SK-N-SH (cell line): ENCODE measurements around the gene TK2. TPM values are rescaled to one million over a fixed set of nuclear protein-coding genes. Genes with fewer than 3 reads are reported as not detected.

Source experiments
- CTCF ChIA-PET: fragments of 300-600, 350-600 bp; formaldehyde crosslinking; extraction: SDS; loops from one replicate; lab custom pipeline; 2021; lab: Yijun Ruan, JAX
- POLR2A ChIA-PET: fragments of 350-600 bp; sonication (Branson Sonifier 250); formaldehyde crosslinking; extraction: SDS; loops from one replicate; lab custom pipeline; 2020; ENCODE audit warnings: antibody characterized with exemption, inconsistent platforms; lab: Yijun Ruan, JAX
- DNase-seq: peaks from one replicate; pipeline ENCODE4 v3.0.0; 2012
- H2AFZ ChIP-seq: fragments of 200-600 bp; sonication (generic); 2 replicates; pipeline ENCODE4 v1.8.1; 2016; ENCODE audit warnings: antibody characterized with exemption, mild to moderate bottlenecking, low read depth
- H3F3A ChIP-seq: fragments of 200-600 bp; sonication (generic); replicated peaks from 2 replicates; pipeline ENCODE3; 2016; ENCODE audit warnings: antibody characterized with exemption, mild to moderate bottlenecking; ENCODE audit not compliant: insufficient read depth
- H3K27ac ChIP-seq, 2 experiments: fragments of 200-500 bp in 1 of 2; fragments of 200-600 bp in 1 of 2; sonication (Bioruptor generic) in 1 of 2; sonication (generic), shearing (Covaris generic) in 1 of 2; 2 replicates each; pipeline versions ENCODE4 v1.5.1 to v1.6.1; 2014 to 2016; ENCODE audit warnings: low read depth in 2 of 2, inconsistent platforms in 1 of 2, low read length in 1 of 2, mild to moderate bottlenecking in 1 of 2, mixed read lengths in 1 of 2
- H3K27me3 ChIP-seq: fragments of 200-600 bp; sonication (generic), shearing (Covaris generic); 2 replicates; pipeline ENCODE4 v1.6.1; 2016; ENCODE audit warnings: mixed run types; ENCODE audit not compliant: insufficient read depth
- H3K36me3 ChIP-seq, 2 experiments: fragments of 200-500 bp in 1 of 2; fragments of 200-600 bp in 1 of 2; sonication (Bioruptor generic) in 1 of 2; sonication (generic) in 1 of 2; replicated peaks in 1 of 2; 2 replicates each; pipeline versions ENCODE3 to v1.5.1; 2014 to 2016; ENCODE audit warnings: low read length in 1 of 2, mild to moderate bottlenecking in 1 of 2; ENCODE audit not compliant: insufficient read depth in 2 of 2, control insufficient read depth in 1 of 2
- H3K4me1 ChIP-seq, 2 experiments: fragments of 200-500 bp in 1 of 2; fragments of 200-600 bp in 1 of 2; sonication (Bioruptor generic) in 1 of 2; sonication (generic), shearing (Covaris generic) in 1 of 2; 2 replicates each; pipeline versions ENCODE4 v1.5.1 to v1.6.1; 2014 to 2016; ENCODE audit warnings: low read depth in 1 of 2, low read length in 1 of 2, mixed run types in 1 of 2; ENCODE audit not compliant: insufficient read depth in 2 of 2, control insufficient read depth in 1 of 2
- H3K4me2 ChIP-seq: fragments of 200-600 bp; sonication (generic), shearing (Covaris generic); 2 replicates; pipeline ENCODE4 v1.6.1; 2017; ENCODE audit warnings: mixed run types
- H3K4me3 ChIP-seq, 2 experiments: fragments of 200-500 bp in 1 of 2; fragments of 200-600 bp in 1 of 2; sonication (Bioruptor generic) in 1 of 2; sonication (generic), shearing (Covaris generic) in 1 of 2; 2 replicates each; pipeline versions ENCODE4 v1.5.1 to v1.8.1; 2014 to 2016; ENCODE audit warnings: low read depth in 2 of 2, inconsistent platforms in 1 of 2, low read length in 1 of 2, mild to moderate bottlenecking in 1 of 2, mixed read lengths in 1 of 2, moderate library complexity in 1 of 2
- H3K79me2 ChIP-seq: fragments of 200-600 bp; sonication (generic); 2 replicates; pipeline ENCODE4 v1.8.1; 2017; ENCODE audit warnings: mild to moderate bottlenecking; ENCODE audit not compliant: insufficient read depth
- H3K9ac ChIP-seq: fragments of 200-600 bp; sonication (generic); 2 replicates; pipeline ENCODE4 v1.6.1; 2017; ENCODE audit warnings: mixed run types
- H3K9me2 ChIP-seq: fragments of 200-600 bp; sonication (generic); 2 replicates; pipeline ENCODE4 v1.6.1; 2017; ENCODE audit warnings: mixed run types
- H3K9me3 ChIP-seq: fragments of 200-600 bp; sonication (generic); 2 replicates; pipeline ENCODE4 v1.6.1; 2017; ENCODE audit warnings: mixed run types, mild to moderate bottlenecking, moderate library complexity
- H4K20me1 ChIP-seq: fragments of 200-600 bp; sonication (generic); 2 replicates; pipeline ENCODE4 v1.6.1; 2017; ENCODE audit warnings: mild to moderate bottlenecking, mixed run types; ENCODE audit not compliant: insufficient read depth
- EZH2phosphoT487 ChIP-seq: fragments of 200-600 bp; sonication (generic); IDR thresholded peaks from 2 replicates; pipeline ENCODE4 v1.6.1; 2017; ENCODE audit warnings: low read depth, mixed run types, mild to moderate bottlenecking, antibody characterized with exemption, moderate library complexity, borderline replicate concordance
- FOSL2 ChIP-seq: IDR thresholded peaks from 2 replicates; pipeline ENCODE4 v1.4.0; 2012; ENCODE audit warnings: low read depth, mild to moderate bottlenecking, moderate library complexity, borderline replicate concordance
- GATA2 ChIP-seq: sonication (generic); formaldehyde crosslinking; IDR thresholded peaks from 2 replicates; pipeline ENCODE4 v1.5.0; 2020; ENCODE audit warnings: mild to moderate bottlenecking, missing genetic modification reagents
- JUND ChIP-seq: IDR thresholded peaks from 2 replicates; pipeline ENCODE4 v1.4.0; 2012
- MXI1 ChIP-seq: IDR thresholded peaks from 2 replicates; pipeline ENCODE4 v1.6.1; 2012; ENCODE audit warnings: mild to moderate bottlenecking, low read depth, low read length, improper control_type of control experiment
- NRF1 ChIP-seq: IDR thresholded peaks from 2 replicates; pipeline ENCODE4 v1.6.1; 2012; ENCODE audit warnings: low read depth, mild to moderate bottlenecking, low read length
- RAD21 ChIP-seq: IDR thresholded peaks from 2 replicates; pipeline ENCODE4 v1.6.1; 2012; ENCODE audit warnings: mild to moderate bottlenecking, low read length
- RFX5 ChIP-seq: IDR thresholded peaks from 2 replicates; pipeline ENCODE4 v1.6.1; 2012; ENCODE audit warnings: mild to moderate bottlenecking, improper control_type of control experiment, low read length
- RXRA ChIP-seq: IDR thresholded peaks from 2 replicates; pipeline ENCODE4 v1.4.0; 2012; ENCODE audit warnings: low read depth, mild to moderate bottlenecking, borderline replicate concordance
- SMC3 ChIP-seq: IDR thresholded peaks from 2 replicates; pipeline ENCODE4 v1.6.1; 2012; ENCODE audit warnings: low read depth, low read length, improper control_type of control experiment
- TAF1 ChIP-seq: IDR thresholded peaks from 2 replicates; pipeline ENCODE4 v1.6.1; 2012; ENCODE audit warnings: low read depth, mild to moderate bottlenecking, low read length, moderate library complexity, borderline replicate concordance
- TCF12 ChIP-seq: IDR thresholded peaks from 2 replicates; pipeline ENCODE4 v1.4.0; 2012
- WGBS: methylation state at CpG from one replicate; pipeline ENCODE4 v1.1.6; 2017; ENCODE audit warnings: low lambda C conversion rate; 5-methylcytosine and 5-hydroxymethylcytosine counted together
- polyA plus RNA-seq, 3 experiments: library from polyadenylated mRNA; depleted of rRNA; stranded (reverse); fragments of >200 nt; gene quantifications; 2 replicates each; pipeline ENCODE4 v1.2.3, GENCODE V29; 2012
- TF ChIP-seq, protein P1 (sequence below): fragments of 150-350 bp; IDR thresholded peaks from 2 replicates; pipeline ENCODE4 v1.6.1; 2016; ENCODE audit warnings: mild to moderate bottlenecking, low read depth, low read length
- TF ChIP-seq, protein P2 (sequence below): IDR thresholded peaks from 2 replicates; pipeline ENCODE4 v1.4.0; 2012; ENCODE audit warnings: low read depth, borderline replicate concordance
- TF ChIP-seq, protein P3 (sequence below): fragments of 150-350 bp; IDR thresholded peaks from 2 replicates; pipeline ENCODE4 v1.6.1; 2017; ENCODE audit warnings: antibody characterized with exemption, low read length, low read depth, borderline replicate concordance
- TF ChIP-seq, protein P4 (sequence below): IDR thresholded peaks from 2 replicates; pipeline ENCODE4 v1.6.1; 2012; ENCODE audit warnings: mild to moderate bottlenecking, low read depth, low read length, moderate library complexity
- TF ChIP-seq, protein P5 (sequence below): IDR thresholded peaks from 2 replicates; pipeline ENCODE4; 2012
- TF ChIP-seq, protein P6 (sequence below): IDR thresholded peaks from 2 replicates; pipeline ENCODE4 v1.4.0; 2012; ENCODE audit warnings: low read depth, borderline replicate concordance

Gene TK2
- polyA plus RNA-seq, 1 of the 3 experiments (the other 2 are of a cell fraction): 25.2 TPM

DNA sequence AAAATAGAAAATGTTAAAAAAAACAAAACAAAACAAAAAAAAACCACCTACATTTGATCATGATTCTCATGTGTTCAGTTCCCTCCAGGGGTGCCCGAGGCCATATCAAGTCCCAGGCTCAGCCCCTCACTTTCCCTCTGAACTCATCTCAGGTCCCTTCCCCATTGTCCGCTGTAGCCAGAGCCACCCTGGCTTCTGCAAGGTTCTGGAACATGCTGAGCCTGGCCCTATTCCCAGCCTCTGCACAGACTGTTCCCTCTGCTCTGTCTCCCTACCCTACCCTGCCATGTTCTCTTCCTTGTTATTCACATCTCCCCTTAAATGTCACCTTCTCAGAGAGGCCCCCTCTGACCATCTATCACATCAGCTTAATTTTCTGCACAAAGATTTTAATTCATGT lies 46.9 kb downstream of the TK2 start (continued):
- TF ChIP-seq, protein P1, sequence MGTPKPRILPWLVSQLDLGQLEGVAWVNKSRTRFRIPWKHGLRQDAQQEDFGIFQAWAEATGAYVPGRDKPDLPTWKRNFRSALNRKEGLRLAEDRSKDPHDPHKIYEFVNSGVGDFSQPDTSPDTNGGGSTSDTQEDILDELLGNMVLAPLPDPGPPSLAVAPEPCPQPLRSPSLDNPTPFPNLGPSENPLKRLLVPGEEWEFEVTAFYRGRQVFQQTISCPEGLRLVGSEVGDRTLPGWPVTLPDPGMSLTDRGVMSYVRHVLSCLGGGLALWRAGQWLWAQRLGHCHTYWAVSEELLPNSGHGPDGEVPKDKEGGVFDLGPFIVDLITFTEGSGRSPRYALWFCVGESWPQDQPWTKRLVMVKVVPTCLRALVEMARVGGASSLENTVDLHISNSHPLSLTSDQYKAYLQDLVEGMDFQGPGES: no peak
- TF ChIP-seq RFX5: no peak
- TF ChIP-seq, protein P2, sequence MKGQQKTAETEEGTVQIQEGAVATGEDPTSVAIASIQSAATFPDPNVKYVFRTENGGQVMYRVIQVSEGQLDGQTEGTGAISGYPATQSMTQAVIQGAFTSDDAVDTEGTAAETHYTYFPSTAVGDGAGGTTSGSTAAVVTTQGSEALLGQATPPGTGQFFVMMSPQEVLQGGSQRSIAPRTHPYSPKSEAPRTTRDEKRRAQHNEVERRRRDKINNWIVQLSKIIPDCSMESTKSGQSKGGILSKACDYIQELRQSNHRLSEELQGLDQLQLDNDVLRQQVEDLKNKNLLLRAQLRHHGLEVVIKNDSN: no peak

DNA sequence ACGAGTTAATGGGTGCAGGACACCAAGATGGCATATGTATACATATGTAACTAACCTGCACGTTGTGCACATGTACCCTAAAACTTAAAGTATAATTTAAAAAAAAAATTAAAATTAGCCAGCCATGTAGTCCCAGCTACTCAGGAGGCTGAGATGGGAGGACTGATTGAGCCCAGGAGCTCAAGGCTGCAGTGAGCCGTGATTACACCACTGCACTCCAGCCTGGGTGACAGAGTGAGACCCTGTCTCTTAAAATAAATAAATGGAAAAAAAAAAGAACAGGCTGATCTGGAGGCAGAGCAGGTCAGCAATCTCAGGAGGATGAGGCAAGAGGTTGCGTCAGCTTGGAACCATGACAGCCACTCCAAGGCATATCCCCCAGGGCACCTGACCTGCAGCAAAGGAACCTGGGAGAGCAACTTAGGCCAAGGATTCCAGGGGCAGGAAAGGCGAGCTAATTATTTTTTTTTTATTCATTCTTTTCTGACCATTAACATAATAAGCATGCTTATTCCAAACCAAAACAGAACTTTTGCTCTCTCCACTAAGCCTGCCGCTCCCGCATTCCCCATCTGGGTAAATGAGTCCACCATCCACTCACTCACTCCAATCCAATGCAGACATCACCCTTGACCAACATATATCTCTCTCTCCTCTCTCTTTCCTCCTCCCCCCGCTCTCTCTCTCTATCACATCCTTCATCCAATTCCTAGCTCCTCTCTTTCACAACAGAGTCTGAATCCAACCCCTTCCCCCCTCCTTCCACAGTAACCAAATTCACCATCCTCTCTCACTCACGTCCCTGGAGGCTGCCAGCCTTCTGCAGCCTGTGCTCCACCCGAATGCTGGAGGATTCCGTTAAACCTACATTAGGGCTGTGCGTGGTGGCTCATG lies 47.7 kb downstream of the TK2 start:
- ChIA-PET CTCF (interaction anchor here (1.1 kb wide), 1 partner anchor 160 kb away, joined by 5 read pairs; no protein-coding TSS in a partner anchor), POLR2A (interaction anchor here (0.9 kb wide), 1 partner anchor 16 kb away, joined by 4 read pairs; no protein-coding TSS in a partner anchor)
- Histone ChIP-seq H3K4me3 (no peak overlapping the region), H3K36me3 (no peaks in the 10 kb centered on the region), H3F3A (no peaks in the 10 kb centered on the region), H3K27me3 (no peaks in the 10 kb centered on the region), H3K79me2 (no peaks in the 10 kb centered on the region), H3K9ac (no peak overlapping the region), H3K9me2 (no peaks in the 10 kb centered on the region), H2AFZ (no peak overlapping the region), H3K4me2 (no peak overlapping the region), H3K9me3 (no peaks in the 10 kb centered on the region), H3K4me1 (no peaks in the 10 kb centered on the region), H4K20me1 (no peaks in the 10 kb centered on the region), H3K27ac (no peak overlapping the region)
- no peak for DNase-seq
- 84% methylated on average over 12 of the region's 12 CpGs for WGBS
- no peak for TF ChIP-seq MXI1
- TF ChIP-seq NRF1: no peak
- TF ChIP-seq, protein P1: no peak
- TF ChIP-seq RXRA: no peak
- no peak for TF ChIP-seq RAD21
- TF ChIP-seq FOSL2: no peak
- no peak for TF ChIP-seq GATA2 (CRISPR knock-in tag)
- no peak for TF ChIP-seq SMC3
- TF ChIP-seq, protein P3, sequence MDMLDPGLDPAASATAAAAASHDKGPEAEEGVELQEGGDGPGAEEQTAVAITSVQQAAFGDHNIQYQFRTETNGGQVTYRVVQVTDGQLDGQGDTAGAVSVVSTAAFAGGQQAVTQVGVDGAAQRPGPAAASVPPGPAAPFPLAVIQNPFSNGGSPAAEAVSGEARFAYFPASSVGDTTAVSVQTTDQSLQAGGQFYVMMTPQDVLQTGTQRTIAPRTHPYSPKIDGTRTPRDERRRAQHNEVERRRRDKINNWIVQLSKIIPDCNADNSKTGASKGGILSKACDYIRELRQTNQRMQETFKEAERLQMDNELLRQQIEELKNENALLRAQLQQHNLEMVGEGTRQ: no peak
- TF ChIP-seq JUND: no peak
- no peak for TF ChIP-seq TCF12
- TF ChIP-seq, protein P4, sequence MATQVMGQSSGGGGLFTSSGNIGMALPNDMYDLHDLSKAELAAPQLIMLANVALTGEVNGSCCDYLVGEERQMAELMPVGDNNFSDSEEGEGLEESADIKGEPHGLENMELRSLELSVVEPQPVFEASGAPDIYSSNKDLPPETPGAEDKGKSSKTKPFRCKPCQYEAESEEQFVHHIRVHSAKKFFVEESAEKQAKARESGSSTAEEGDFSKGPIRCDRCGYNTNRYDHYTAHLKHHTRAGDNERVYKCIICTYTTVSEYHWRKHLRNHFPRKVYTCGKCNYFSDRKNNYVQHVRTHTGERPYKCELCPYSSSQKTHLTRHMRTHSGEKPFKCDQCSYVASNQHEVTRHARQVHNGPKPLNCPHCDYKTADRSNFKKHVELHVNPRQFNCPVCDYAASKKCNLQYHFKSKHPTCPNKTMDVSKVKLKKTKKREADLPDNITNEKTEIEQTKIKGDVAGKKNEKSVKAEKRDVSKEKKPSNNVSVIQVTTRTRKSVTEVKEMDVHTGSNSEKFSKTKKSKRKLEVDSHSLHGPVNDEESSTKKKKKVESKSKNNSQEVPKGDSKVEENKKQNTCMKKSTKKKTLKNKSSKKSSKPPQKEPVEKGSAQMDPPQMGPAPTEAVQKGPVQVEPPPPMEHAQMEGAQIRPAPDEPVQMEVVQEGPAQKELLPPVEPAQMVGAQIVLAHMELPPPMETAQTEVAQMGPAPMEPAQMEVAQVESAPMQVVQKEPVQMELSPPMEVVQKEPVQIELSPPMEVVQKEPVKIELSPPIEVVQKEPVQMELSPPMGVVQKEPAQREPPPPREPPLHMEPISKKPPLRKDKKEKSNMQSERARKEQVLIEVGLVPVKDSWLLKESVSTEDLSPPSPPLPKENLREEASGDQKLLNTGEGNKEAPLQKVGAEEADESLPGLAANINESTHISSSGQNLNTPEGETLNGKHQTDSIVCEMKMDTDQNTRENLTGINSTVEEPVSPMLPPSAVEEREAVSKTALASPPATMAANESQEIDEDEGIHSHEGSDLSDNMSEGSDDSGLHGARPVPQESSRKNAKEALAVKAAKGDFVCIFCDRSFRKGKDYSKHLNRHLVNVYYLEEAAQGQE: no peak
- no peak for TF ChIP-seq TAF1
- TF ChIP-seq, protein P5, sequence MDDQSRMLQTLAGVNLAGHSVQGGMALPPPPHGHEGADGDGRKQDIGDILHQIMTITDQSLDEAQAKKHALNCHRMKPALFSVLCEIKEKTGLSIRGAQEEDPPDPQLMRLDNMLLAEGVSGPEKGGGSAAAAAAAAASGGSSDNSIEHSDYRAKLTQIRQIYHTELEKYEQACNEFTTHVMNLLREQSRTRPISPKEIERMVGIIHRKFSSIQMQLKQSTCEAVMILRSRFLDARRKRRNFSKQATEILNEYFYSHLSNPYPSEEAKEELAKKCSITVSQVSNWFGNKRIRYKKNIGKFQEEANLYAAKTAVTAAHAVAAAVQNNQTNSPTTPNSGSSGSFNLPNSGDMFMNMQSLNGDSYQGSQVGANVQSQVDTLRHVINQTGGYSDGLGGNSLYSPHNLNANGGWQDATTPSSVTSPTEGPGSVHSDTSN: no peak
- TF ChIP-seq RFX5: no peak
- TF ChIP-seq, protein P6, sequence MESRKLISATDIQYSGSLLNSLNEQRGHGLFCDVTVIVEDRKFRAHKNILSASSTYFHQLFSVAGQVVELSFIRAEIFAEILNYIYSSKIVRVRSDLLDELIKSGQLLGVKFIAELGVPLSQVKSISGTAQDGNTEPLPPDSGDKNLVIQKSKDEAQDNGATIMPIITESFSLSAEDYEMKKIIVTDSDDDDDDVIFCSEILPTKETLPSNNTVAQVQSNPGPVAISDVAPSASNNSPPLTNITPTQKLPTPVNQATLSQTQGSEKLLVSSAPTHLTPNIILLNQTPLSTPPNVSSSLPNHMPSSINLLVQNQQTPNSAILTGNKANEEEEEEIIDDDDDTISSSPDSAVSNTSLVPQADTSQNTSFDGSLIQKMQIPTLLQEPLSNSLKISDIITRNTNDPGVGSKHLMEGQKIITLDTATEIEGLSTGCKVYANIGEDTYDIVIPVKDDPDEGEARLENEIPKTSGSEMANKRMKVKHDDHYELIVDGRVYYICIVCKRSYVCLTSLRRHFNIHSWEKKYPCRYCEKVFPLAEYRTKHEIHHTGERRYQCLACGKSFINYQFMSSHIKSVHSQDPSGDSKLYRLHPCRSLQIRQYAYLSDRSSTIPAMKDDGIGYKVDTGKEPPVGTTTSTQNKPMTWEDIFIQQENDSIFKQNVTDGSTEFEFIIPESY: no peak
- no peak for TF ChIP-seq EZH2phosphoT487
